ENCODE data around the gene ALG2.

- TF ChIP-seq ZNF449 (tag by site-specific recombination; IDR thresholded peaks at IDR 0.05) = no peak
- no peak for TF ChIP-seq CTCF (tag by site-specific recombination; IDR thresholded peaks at IDR 0.05)
- no peak for TF ChIP-seq SETDB1 (IDR thresholded peaks at IDR 0.05; ENCODE audit: insufficient read length, low read length)
- TF ChIP-seq ZNF138 (tag by site-specific recombination; IDR thresholded peaks at IDR 0.05; ENCODE audit: borderline replicate concordance) = no peak
- no peak for TF ChIP-seq ZNF660 (tag by site-specific recombination; IDR thresholded peaks at IDR 0.05)
- no peak for TF ChIP-seq ZNF394 (tag by site-specific recombination; IDR thresholded peaks at IDR 0.05; ENCODE audit: borderline replicate concordance)
- TF ChIP-seq TRIM28 (IDR thresholded peaks at IDR 0.05; ENCODE audit: borderline replicate concordance, low read length) = no peak
- no peak for TF ChIP-seq ZNF18 (tag by site-specific recombination; IDR thresholded peaks at IDR 0.05)
These were observed 42.5 kb downstream of the ALG2 start for GRCh38 chr9:99178912-99179872.
